Cardiac muscle cell (in vitro differentiated cells and primary cell): ENCODE results near the gene TNRC18. TPM values are rescaled to one million over a fixed set of nuclear protein-coding genes. Genes with fewer than 3 reads are reported as not detected.
"Not testable (repeated sequence)": the region's sequence is repeated elsewhere in the genome, so short reads cannot be mapped to it uniquely, and the experiment has no call there.

ENCODE experiments used
- DNase-seq, 2 donors: peaks; one replicate each; pipeline versions ENCODE4 v3.0.0 to v3.0.0-alpha.2; 2010 to 2017; ENCODE audit warnings: low read depth in 1 of 2, low spot score in 1 of 2
- H3K27ac ChIP-seq: fragments of 200-600 bp; sonication (generic); 2 replicates; pipeline ENCODE4 v1.5.1; 2016
- H3K27me3 ChIP-seq: fragments of 200-600 bp; sonication (generic); 2 replicates; pipeline ENCODE4 v1.6.0; 2016; ENCODE audit warnings: control low read depth
- H3K36me3 ChIP-seq: fragments of 200-600 bp; sonication (generic); 2 replicates; pipeline ENCODE4 v1.5.1; 2016; ENCODE audit warnings: control low read depth
- H3K4me1 ChIP-seq: fragments of 200-600 bp; sonication (generic); 2 replicates; pipeline ENCODE4 v1.8.1; 2017; ENCODE audit warnings: low read depth, mild to moderate bottlenecking, mixed run types
- H3K4me3 ChIP-seq: fragments of 200-600 bp; sonication (generic); 2 replicates; pipeline ENCODE4 v1.5.1; 2016; ENCODE audit warnings: mild to moderate bottlenecking
- H3K9me3 ChIP-seq: fragments of 200-600 bp; sonication (generic); 2 replicates; pipeline ENCODE4 v1.5.1; 2017; ENCODE audit warnings: low read depth, mild to moderate bottlenecking, control low read depth
- polyA plus RNA-seq: library from polyadenylated mRNA; unstranded; fragments of >200 nt; fragmentation: Nextera tagmentation; extraction: Ambion mirVana; gene quantifications from 2 replicates; pipeline ENCODE4 v1.2.1, GENCODE V29; 2016
- total RNA-seq: library from RNA; depleted of rRNA; stranded (reverse); fragments of >200 nt; gene quantifications from 2 replicates; pipeline ENCODE4 v1.2.3, GENCODE V29; 2016
- TF ChIP-seq, protein P1 (sequence below): IDR thresholded peaks from 2 replicates; pipeline ENCODE4 v1.5.1; 2012; ENCODE audit warnings: low read depth, mild to moderate bottlenecking, low read length

The TNRC18 gene
- total and polyA plus RNA-seq, 2 experiments from 2014 or later: 15.1 to 180 TPM

GRCh38 chr7:5310822-5311405 is 112.7 kb downstream of the TNRC18 start:
- TF ChIP-seq, protein P1, sequence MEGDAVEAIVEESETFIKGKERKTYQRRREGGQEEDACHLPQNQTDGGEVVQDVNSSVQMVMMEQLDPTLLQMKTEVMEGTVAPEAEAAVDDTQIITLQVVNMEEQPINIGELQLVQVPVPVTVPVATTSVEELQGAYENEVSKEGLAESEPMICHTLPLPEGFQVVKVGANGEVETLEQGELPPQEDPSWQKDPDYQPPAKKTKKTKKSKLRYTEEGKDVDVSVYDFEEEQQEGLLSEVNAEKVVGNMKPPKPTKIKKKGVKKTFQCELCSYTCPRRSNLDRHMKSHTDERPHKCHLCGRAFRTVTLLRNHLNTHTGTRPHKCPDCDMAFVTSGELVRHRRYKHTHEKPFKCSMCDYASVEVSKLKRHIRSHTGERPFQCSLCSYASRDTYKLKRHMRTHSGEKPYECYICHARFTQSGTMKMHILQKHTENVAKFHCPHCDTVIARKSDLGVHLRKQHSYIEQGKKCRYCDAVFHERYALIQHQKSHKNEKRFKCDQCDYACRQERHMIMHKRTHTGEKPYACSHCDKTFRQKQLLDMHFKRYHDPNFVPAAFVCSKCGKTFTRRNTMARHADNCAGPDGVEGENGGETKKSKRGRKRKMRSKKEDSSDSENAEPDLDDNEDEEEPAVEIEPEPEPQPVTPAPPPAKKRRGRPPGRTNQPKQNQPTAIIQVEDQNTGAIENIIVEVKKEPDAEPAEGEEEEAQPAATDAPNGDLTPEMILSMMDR: no peak
- peaks cover 21% of the 10 kb centered on the region for H3K36me3 ChIP-seq
- no peak for DNase-seq
- H3K4me1 ChIP-seq: no peaks in the 10 kb centered on the region
- H3K9me3 ChIP-seq: no peaks in the 10 kb centered on the region
- H3K27ac ChIP-seq: no peak overlapping the region
- H3K4me3 ChIP-seq: no peak overlapping the region
- no peaks in the 10 kb centered on the region for H3K27me3 ChIP-seq

DNA sequence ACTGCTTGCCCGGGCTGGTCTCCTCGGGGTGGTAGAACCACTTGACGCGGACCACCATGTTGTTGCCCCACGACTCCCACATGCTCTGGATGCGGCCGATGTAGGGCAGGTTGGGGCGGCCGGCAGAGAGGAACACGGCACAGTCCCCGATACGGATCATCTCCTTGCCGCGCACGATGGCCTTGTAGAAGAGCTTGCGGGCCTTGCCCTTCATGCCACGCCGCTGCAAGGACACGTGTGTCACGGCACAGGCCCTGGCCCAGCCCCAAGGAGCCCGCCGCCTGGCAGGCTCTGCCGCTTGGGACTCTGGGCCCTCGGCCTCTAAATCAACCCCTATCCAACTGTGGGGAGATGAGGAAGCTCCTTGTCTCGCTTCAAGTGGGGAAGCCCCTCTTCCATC is 114.5 kb downstream of the TNRC18 start:
- no peak overlapping the region for H3K4me3 ChIP-seq
- TF ChIP-seq, protein P1: no peak
- no peak for DNase-seq
- no peaks in the 10 kb centered on the region for H3K9me3 ChIP-seq
- H3K4me1 ChIP-seq: no peaks in the 10 kb centered on the region
- no peaks in the 10 kb centered on the region for H3K27me3 ChIP-seq
- no peak overlapping the region for H3K27ac ChIP-seq
- H3K36me3 ChIP-seq: peaks cover 17% of the 10 kb centered on the region

DNA sequence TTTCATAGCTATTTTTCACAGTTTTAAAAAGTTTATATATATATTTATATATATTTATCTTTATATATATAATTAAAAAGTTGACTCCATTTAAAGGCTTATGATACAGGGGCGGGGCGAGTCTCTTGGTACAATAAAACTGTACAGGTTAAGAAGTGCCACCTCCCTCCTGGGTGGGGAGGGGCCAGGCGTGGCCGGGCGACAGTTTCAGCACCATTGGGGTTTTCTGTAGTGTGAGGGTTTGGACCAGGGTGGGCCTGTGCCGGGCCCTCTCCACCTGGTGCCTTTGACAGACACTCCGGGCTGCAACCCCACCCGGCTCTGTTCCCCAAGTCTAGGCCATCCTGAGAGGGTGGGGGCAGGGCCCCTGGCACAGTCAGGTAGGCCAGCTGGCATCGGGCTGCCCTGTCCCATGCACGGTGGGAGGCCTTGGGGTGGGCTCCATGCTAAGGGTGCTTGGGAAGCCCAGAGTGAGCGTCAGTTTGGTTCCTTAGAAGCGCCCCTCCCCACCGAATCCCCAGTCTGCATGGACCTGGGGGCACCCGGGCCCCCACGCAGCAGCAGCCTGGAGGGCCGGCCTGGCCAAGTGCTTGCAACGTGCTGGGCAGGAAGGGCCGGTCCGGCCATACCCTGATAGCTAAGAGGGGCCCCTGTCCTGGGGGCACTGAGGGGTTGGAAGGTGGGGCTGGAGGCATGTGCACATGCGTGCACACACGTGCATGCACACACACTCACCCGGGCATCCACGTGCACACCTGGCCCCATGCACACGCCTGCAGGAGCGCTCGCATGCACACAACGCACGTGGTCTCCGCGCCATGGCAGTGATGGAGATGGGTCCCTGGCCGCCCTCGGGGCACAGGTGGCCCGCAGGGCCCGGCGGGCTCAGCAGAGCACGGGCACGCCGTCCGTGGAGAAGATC is 116.2 kb downstream of the TNRC18 start:
- not testable (repeated sequence) for H3K4me1 ChIP-seq, H3K4me3 ChIP-seq, H3K27ac ChIP-seq, H3K27me3 ChIP-seq, DNase-seq, H3K9me3 ChIP-seq
- peaks cover 17% of the 10 kb centered on the region for H3K36me3 ChIP-seq

DNA sequence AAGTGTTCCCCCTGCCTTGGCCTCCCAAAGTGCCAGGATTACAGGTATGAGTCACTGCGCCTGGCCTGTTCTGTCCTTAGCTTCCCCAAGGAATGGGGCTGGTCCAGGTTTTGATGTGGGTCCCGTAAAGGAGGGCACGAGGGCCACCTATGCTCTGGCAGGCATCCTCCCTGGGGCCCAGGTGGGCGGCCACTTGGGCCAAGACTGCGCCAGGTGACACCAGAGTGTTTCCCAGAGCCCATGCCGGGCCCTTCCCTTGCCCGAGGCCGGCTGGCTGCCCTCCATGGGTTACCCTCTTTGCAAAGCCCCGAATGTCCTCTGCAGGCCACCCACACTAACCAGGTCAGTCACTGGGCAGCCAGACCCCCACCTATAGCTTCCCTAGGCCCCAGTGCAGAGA is 118.6 kb downstream of the TNRC18 start:
- H3K4me3 ChIP-seq, H3K27me3 ChIP-seq, H3K27ac ChIP-seq, H3K36me3 ChIP-seq, DNase-seq, H3K9me3 ChIP-seq, H3K4me1 ChIP-seq: not testable (repeated sequence)

DNA sequence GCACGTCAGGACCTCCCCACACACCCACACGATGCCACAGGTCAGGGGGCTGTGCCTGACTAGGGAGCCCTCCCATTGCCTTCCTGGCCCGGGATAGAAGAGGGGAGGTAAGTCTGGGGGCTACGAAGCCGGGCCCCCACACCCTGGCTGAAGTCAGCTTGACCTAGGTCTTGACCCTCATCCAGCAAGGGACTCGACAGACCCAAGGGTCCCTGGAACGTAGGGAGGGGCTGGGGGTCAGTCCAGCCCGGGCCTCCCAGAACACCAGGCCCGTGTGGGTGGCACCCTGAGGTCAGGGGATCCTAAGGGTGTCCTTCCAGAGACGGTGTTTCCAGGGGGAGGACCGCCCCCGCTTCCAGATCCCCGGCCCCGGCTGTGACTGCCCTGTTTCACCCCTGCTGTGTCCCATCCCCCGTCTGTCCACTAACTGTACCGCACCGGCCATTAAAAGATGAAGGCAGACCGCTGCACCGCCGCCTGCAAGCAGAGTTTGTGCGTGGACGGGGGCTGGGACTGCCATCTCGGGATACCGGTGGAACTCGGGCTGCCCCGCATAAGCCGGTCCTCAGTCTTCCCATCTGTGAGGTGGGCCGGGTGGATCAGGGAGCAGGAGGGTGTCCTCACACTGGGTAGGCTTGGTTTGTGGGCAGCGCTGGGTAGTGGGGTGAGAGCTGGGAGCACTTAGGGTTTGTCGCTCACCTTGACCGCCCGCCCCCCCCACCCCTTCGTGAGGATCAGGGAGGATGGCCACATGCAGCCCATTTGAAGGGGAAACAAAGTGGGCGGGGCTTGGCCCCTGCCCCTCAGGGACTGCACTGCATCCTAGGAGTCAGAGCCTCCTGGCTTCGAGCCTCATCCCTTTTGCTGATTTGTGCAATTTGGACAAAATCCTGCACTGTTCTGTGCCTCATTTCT is 119.8 kb downstream of the TNRC18 start:
- Histone ChIP-seq H3K4me3 (no peak overlapping the region), H3K4me1 (no peaks in the 10 kb centered on the region), H3K27me3 (no peaks in the 10 kb centered on the region), H3K27ac (no peak overlapping the region), H3K9me3 (no peaks in the 10 kb centered on the region), H3K36me3 (no peaks in the 10 kb centered on the region)
- no peak for DNase-seq
- TF ChIP-seq, protein P1: no peak

- no peak for DNase-seq
- TF ChIP-seq, protein P1: no peak
- no peaks in the 10 kb centered on the region for H3K9me3 ChIP-seq
These were observed 120.6 kb downstream of the TNRC18 start for GRCh38 chr7:5303061-5303460.

More at GRCh38 chr7:5303061-5303460, 120.6 kb downstream of the TNRC18 start:
- Histone ChIP-seq H3K36me3 (no peaks in the 10 kb centered on the region), H3K27me3 (no peaks in the 10 kb centered on the region), H3K27ac (no peak overlapping the region), H3K4me3 (no peak overlapping the region), H3K4me1 (no peaks in the 10 kb centered on the region)
